ENCODE results near the gene TTC9C.
"Not testable (repeated sequence)": the region's sequence is repeated elsewhere in the genome, so short reads cannot be mapped to it uniquely, and the experiment has no call there.

Gene TTC9C

GRCh38 chr11:62710001-62710345 lies 18.3 kb upstream of the TTC9C start:
- no peak for DNase-seq

- no peak for DNase-seq
These were observed 15.9 kb upstream of the TTC9C start for GRCh38 chr11:62712276-62712812.

GRCh38 chr11:62712861-62713260 lies 15.4 kb upstream of the TTC9C start:
- DNase-seq: no peak

GRCh38 chr11:62713343-62713742 lies 14.9 kb upstream of the TTC9C start:
- no peak for DNase-seq

- no peak for DNase-seq
These were observed 12.8 kb upstream of the TTC9C start for GRCh38 chr11:62715150-62716130.

DNA sequence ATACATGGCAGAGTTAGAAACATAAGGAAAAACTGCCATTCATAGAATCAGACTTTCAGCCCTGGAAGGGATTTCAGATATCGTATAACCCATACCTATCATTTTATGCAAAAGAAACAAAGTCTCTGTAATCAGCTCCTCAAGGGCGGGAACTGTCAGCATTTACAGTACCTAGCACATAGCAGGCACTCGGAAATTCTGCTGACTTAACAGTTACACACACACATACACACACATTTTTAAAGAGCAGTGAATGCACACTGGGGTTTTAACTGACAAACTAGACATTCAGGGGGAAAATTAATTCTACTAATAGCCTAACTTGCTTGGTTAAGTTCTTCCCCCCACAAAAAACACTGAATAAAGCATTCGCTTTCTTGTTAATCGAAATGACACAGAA lies 12.1 kb upstream of the TTC9C start:
- no peak for DNase-seq

- DNase-seq: no peak
These were observed 11.5 kb upstream of the TTC9C start for GRCh38 chr11:62716816-62717215.

- no peak for DNase-seq
These were observed 8.8 kb upstream of the TTC9C start for GRCh38 chr11:62719302-62719978.

GRCh38 chr11:62721994-62722393 lies 6.3 kb upstream of the TTC9C start:
- DNase-seq: no peak

GRCh38 chr11:62724171-62724570 lies 4.1 kb upstream of the TTC9C start:
- DNase-seq: no peak

DNA sequence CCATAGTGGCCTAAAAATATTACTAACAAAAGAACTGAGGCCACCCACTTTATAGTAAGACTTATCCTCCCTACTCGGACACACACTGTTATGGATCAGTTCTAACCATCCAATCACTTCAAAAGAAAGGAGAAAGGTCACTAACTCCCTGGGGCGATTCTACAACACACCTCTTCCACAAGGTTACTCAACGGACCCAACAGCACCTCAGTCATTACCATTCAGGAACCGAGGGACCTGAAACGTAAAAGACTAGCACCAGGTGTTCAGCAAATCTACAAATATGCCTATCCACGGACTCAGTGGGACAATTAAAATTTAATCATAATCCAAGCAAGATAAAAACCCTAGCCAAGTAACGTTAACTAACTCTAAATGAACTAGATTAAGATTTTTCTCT lies 2.6 kb upstream of the TTC9C start:
- no peak for DNase-seq

- peak; percentile 37 for DNase-seq
These were observed 2.0 kb upstream of the TTC9C start for GRCh38 chr11:62726156-62726914.

GRCh38 chr11:62726915-62727164 lies 1.4 kb upstream of the TTC9C start:
- no peak for DNase-seq

DNA sequence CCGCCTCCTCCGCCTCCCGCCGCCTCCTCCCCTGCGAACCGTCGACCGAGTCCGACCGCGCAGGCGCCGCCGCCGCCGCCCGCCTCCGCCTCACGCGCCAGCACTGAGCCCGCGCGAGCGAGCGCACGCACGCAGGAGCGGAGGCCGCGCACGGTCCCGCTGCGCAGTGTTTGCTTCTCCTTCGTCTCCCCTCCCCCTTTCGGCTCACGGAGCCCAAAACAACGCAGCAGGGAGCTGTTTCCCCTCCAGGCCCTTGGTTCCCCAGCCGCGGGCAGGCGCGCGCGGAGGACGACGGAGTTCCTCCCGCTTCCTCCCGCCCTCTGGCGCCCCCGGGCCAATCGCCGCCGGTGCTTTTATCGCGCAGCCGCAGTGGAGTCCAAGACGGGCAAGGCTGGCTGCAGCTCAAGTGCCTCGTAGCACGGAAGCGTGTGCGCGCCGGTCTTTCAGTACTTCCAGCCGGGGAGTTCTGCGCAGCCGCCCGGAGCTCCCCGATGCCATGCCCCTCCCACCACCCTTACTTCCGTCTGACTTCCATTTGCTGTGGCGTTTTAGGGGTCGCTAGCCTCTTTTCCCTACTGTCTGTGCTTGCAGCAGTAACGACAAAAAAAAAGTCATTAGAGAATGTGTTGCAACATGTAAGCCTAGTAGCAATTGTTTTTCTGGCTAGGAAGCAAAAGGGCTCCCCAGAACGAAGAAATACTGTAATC lies 968 bp upstream of the TTC9C start, which contains the start of gene HNRNPUL2:
HNRNPUL2 (minus strand) TSS at position 293 of the 707 bp plus-strand sequence. CDS start 301 bp downstream, outside the sequence.
- peak; percentile 99 for DNase-seq

DNA sequence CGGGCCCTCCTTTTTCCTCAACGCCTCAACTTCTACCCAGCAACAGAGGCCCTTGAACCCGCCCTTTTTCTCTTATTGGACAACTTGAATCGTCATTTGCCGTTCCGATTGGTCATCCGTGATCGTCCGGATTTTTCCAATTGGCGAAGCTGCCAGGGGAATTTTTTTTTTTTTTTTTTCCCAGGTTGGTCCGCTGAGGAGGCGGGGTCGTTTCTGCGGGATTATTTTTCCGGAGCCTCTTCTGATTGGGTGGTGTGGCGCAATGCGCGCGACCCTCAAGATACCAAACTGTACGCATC lies 465 bp upstream of the TTC9C start:
- DNase-seq: peak; percentile 87

GRCh38 chr11:62730076-62730475 lies 1.8 kb downstream of the TTC9C start:
- not testable (repeated sequence) for DNase-seq

- DNase-seq: no peak
These were observed 4.5 kb downstream of the TTC9C start for GRCh38 chr11:62732830-62733229.

- no peak for DNase-seq
These were observed 8.9 kb downstream of the TTC9C start for GRCh38 chr11:62737196-62737595.

DNA sequence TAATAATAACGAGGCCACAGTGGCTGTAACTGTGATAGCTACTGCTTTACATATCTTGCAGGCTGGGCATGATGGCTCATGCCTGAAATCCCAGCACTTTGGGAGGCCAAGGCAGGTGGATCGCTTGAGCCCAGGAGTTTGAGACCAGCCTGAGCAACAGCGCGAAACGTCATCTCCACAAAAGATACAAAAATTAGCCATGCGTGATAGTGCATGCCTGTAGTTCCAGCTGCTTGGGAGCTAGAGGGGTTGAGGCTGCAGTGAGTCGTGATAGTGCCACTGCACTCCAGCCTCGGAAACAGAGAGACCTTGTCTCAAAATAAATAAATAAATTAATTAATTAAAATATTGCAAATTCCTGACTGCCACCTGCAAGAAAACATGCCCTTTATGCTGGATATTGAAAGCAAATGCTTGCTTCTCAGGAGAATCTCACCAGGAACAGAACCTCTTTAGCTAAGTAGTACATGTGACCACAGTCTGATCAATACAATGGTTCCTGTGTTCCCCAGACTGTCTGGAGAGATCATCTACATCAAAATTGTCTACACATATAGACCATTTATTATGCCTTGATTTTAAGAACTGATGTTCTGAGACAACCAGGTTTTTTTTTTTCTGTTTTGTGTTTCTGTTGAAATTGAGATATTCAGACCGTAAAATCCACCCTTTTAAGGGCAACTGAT lies 19.3 kb downstream of the TTC9C start:
- no peak for DNase-seq

DNA sequence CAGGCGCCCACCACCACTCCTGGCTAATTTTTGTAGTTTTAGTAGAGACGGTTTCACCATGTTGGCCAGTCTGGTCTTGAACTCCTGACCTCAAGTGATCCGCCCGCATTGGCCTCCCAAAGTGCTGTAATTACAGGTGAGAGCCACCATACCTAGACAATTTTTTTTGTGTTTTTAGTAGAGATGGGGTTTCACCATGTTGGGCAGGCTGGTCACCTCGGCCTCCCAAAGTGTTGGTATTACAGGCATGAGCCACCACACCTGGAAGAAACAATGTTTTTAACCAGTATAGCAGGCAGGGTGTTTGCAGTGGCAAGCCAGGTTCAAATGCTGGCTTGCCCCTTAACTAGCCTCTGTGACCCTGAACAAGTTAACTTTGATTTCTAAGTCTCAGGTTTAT lies 21.6 kb downstream of the TTC9C start:
- not testable (repeated sequence) for DNase-seq

DNA sequence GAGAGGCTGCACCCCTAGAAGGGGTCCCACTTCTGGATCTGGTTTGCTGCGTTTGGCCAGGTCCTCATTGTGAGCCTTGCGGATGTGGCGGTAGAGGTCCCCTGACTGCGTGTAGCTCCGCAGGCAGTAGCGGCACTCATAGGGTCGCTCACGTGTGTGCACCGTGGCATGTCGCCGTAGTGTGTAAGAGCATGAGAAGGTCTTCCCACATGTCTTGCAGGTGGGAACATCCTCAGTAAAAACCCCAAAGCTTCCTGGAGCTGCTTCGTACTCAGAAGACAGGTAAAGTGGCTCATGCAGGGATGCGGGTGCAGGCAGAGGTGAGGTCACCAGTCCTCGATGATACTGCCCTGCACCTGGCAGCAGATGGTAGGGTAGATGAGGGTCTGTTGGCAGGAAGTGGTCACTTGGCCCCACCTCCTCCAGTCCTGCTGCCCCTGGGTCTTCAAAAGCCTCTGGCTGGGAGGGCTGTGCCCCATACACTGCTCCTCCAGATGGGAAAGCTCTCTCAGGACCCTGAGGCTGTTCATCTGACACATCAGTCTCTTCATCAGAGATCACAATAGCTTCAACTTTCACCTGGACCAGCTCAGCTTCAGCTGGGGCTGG lies 24.0 kb downstream of the TTC9C start:
- no peak for DNase-seq
